ENCODE measurements around the gene CYBC1. TPM values are rescaled to one million over a fixed set of nuclear protein-coding genes. Genes with fewer than 3 reads are reported as not detected.

CYBC1 gene
- total RNA-seq, 1 experiment from 2014 or later = 99.9 TPM

DNA sequence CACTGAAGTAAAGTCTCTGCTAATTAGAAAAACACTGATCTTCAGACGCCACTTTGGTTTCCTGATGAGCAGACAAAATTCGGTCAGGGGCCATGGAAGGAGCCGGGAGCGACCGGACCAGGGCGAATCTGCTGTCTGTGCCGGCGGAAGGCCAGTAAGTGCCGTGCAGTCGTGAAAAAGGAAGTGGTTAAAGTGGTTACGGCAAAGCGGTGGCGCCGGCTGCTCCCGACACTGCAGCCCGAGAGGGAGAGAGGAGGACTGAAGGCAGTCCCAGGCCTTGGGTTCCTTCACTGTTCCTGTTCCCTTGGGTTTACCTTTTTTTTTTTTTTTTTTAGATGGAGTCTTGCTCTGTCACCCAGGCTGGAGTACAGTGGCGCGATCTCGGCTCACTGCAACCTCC is 49.7 kb downstream of the CYBC1 start:
- TF ChIP-seq, protein P1, sequence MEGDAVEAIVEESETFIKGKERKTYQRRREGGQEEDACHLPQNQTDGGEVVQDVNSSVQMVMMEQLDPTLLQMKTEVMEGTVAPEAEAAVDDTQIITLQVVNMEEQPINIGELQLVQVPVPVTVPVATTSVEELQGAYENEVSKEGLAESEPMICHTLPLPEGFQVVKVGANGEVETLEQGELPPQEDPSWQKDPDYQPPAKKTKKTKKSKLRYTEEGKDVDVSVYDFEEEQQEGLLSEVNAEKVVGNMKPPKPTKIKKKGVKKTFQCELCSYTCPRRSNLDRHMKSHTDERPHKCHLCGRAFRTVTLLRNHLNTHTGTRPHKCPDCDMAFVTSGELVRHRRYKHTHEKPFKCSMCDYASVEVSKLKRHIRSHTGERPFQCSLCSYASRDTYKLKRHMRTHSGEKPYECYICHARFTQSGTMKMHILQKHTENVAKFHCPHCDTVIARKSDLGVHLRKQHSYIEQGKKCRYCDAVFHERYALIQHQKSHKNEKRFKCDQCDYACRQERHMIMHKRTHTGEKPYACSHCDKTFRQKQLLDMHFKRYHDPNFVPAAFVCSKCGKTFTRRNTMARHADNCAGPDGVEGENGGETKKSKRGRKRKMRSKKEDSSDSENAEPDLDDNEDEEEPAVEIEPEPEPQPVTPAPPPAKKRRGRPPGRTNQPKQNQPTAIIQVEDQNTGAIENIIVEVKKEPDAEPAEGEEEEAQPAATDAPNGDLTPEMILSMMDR (IDR thresholded peaks at IDR 0.05; ENCODE audit: insufficient read depth in 1 of 2, low read depth in 1 of 2, low read length in 1 of 2, severe bottlenecking in 1 of 2, unreplicated experiment in 1 of 2) = no peak
- CTCF ChIA-PET = no interaction called here
- Mint-ChIP-seq H3K4me1 (ENCODE audit: low read depth, unreplicated experiment) (peaks cover 21% of the 10 kb centered on the region), H3K4me3 (ENCODE audit: unreplicated experiment) (no peak overlapping the region), H3K27ac (ENCODE audit: unreplicated experiment) (no peak overlapping the region), H3K9me3 (ENCODE audit: unreplicated experiment) (no peaks in the 10 kb centered on the region), H3K27me3 (ENCODE audit: insufficient read depth, unreplicated experiment) (no peaks in the 10 kb centered on the region), H3K36me3 (ENCODE audit: insufficient read depth, unreplicated experiment) (peaks cover 37% of the 10 kb centered on the region)
- peaks cover 12% of the 10 kb centered on the region for H3K4me1 ChIP-seq
- POLR2A ChIA-PET = no interaction called here
- intact Hi-C loops (cut with micrococcal nuclease; ENCODE audit: unreplicated experiment) = no loop called here
- no peak for DNase-seq
- no TSS peak for BruUV-seq (replicated peaks)
- no peaks in the 10 kb centered on the region for H3K9me3 ChIP-seq
- no peaks in the 10 kb centered on the region for H3K27me3 ChIP-seq (replicated peaks; ENCODE audit: control insufficient read depth, insufficient read depth, low read length)
- H3K36me3 ChIP-seq (ENCODE audit: control insufficient read depth, insufficient read depth, low read length) = no peaks in the 10 kb centered on the region; the same call in 1 of the 2 replicates
- no peak overlapping the region for H3K4me3 ChIP-seq (ENCODE audit: low read depth, low read length)

DNA sequence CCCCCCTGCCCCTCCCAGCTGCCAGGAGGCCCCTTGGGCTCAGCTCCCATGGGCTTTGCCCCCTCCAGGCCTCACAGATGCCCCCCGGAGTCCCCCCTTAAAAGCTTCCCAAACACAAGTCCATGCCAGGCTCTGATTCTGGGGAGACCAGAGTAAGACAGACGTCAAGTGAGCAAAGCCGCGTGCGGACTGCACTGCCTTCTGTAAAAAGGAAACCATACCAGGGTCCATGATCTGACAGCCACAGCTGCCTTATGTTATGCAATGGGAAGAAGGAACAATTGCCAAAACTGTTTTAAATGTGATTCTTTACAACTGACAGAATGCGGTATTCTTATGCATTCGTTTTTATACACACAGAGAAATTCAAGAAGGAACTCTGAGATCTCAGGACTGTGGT is 50.3 kb downstream of the CYBC1 start:
- Histone ChIP-seq H3K4me3 (ENCODE audit: low read depth, low read length) (no peak overlapping the region), H3K9me3 (no peaks in the 10 kb centered on the region), H3K36me3 (ENCODE audit: control insufficient read depth, insufficient read depth, low read length) (no peaks in the 10 kb centered on the region; the same call in 1 of the 2 replicates), H3K27me3 (replicated peaks; ENCODE audit: control insufficient read depth, insufficient read depth, low read length) (no peaks in the 10 kb centered on the region), H3K4me1 (peaks cover 12% of the 10 kb centered on the region)
- no peaks in the 10 kb centered on the region for H3K27me3 Mint-ChIP-seq (ENCODE audit: insufficient read depth, unreplicated experiment)
- peaks cover 37% of the 10 kb centered on the region for H3K36me3 Mint-ChIP-seq (ENCODE audit: insufficient read depth, unreplicated experiment)
- H3K4me1 Mint-ChIP-seq (ENCODE audit: low read depth, unreplicated experiment) = peaks cover 24% of the 10 kb centered on the region
- TF ChIP-seq, protein P1 (IDR thresholded peaks at IDR 0.05; ENCODE audit: insufficient read depth in 1 of 2, low read depth in 1 of 2, low read length in 1 of 2, severe bottlenecking in 1 of 2, unreplicated experiment in 1 of 2) = no peak
- H3K4me3 Mint-ChIP-seq (ENCODE audit: unreplicated experiment) = no peak overlapping the region
- no peaks in the 10 kb centered on the region for H3K9me3 Mint-ChIP-seq (ENCODE audit: unreplicated experiment)
- intact Hi-C loops (cut with micrococcal nuclease; ENCODE audit: unreplicated experiment) = no loop called here
- ChIA-PET POLR2A (no interaction called here), CTCF (no interaction called here)
- no TSS peak for BruUV-seq (replicated peaks)
- no peak for DNase-seq
- no peak overlapping the region for H3K27ac Mint-ChIP-seq (ENCODE audit: unreplicated experiment)

DNA sequence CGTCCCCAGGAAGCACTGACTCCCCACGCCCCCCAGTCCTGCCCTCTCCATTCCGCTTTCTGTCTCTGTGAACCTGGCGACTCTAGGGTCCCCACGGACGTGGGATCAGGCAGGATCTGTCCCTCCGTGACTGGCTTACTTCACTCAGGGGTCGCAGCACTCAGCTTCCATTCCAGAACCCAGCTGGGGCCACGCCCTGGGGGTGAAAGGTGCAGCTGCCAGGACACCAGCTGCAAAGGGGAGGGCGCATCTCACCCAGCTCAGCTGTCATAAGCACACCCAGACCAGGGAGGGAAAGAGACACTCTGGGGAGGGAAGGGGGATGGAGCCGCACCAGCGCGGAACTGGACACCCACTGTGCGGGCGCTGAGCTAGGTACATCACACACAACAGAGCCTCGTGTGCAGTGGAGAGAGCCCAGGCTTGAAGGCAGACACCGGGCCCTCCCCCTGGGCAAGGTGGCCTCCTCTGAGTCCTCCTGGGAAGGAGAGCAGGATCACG is 50.9 kb downstream of the CYBC1 start:
- no TSS peak for BruUV-seq (replicated peaks)
- ChIA-PET CTCF (no interaction called here), POLR2A (no interaction called here)
- no peak overlapping the region for H3K4me3 Mint-ChIP-seq (ENCODE audit: unreplicated experiment)
- H3K4me3 ChIP-seq (ENCODE audit: low read depth, low read length) = no peak overlapping the region
- no peaks in the 10 kb centered on the region for H3K9me3 Mint-ChIP-seq (ENCODE audit: unreplicated experiment)
- H3K36me3 ChIP-seq (ENCODE audit: control insufficient read depth, insufficient read depth, low read length) = peaks cover 1% of the 10 kb centered on the region; the same call in 1 of the 2 replicates
- no peak overlapping the region for H3K27ac Mint-ChIP-seq (ENCODE audit: unreplicated experiment)
- no peaks in the 10 kb centered on the region for H3K27me3 Mint-ChIP-seq (ENCODE audit: insufficient read depth, unreplicated experiment)
- H3K4me1 Mint-ChIP-seq (ENCODE audit: low read depth, unreplicated experiment) = peaks cover 24% of the 10 kb centered on the region
- H3K4me1 ChIP-seq = peaks cover 12% of the 10 kb centered on the region
- no peaks in the 10 kb centered on the region for H3K9me3 ChIP-seq
- intact Hi-C loops (cut with micrococcal nuclease; ENCODE audit: unreplicated experiment) = loop anchor here (5.0 kb wide), 1 partner anchor 47 kb away; no protein-coding TSS in a partner anchor
- H3K27me3 ChIP-seq (replicated peaks; ENCODE audit: control insufficient read depth, insufficient read depth, low read length) = no peaks in the 10 kb centered on the region
- DNase-seq = no peak
- H3K36me3 Mint-ChIP-seq (ENCODE audit: insufficient read depth, unreplicated experiment) = peaks cover 37% of the 10 kb centered on the region
- TF ChIP-seq, protein P1 (IDR thresholded peaks at IDR 0.05; ENCODE audit: insufficient read depth in 1 of 2, low read depth in 1 of 2, low read length in 1 of 2, severe bottlenecking in 1 of 2, unreplicated experiment in 1 of 2) = no peak

Measured in Caco-2 (cell line).